Activated CD8-positive, alpha-beta memory T cell treated with anti-CD3 and anti-CD28 coated beads, Interleukin-2, amount 50 U/mL, for 1 hour (primary cell): ENCODE data around the gene MITF.

ENCODE experiments used
- DNase-seq: peaks from one replicate; pipeline ENCODE4 v3.0.0-alpha.2; 2020; ENCODE audit errors: extremely low read depth

MITF gene, protein sequence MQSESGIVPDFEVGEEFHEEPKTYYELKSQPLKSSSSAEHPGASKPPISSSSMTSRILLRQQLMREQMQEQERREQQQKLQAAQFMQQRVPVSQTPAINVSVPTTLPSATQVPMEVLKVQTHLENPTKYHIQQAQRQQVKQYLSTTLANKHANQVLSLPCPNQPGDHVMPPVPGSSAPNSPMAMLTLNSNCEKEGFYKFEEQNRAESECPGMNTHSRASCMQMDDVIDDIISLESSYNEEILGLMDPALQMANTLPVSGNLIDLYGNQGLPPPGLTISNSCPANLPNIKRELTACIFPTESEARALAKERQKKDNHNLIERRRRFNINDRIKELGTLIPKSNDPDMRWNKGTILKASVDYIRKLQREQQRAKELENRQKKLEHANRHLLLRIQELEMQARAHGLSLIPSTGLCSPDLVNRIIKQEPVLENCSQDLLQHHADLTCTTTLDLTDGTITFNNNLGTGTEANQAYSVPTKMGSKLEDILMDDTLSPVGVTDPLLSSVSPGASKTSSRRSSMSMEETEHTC

DNA sequence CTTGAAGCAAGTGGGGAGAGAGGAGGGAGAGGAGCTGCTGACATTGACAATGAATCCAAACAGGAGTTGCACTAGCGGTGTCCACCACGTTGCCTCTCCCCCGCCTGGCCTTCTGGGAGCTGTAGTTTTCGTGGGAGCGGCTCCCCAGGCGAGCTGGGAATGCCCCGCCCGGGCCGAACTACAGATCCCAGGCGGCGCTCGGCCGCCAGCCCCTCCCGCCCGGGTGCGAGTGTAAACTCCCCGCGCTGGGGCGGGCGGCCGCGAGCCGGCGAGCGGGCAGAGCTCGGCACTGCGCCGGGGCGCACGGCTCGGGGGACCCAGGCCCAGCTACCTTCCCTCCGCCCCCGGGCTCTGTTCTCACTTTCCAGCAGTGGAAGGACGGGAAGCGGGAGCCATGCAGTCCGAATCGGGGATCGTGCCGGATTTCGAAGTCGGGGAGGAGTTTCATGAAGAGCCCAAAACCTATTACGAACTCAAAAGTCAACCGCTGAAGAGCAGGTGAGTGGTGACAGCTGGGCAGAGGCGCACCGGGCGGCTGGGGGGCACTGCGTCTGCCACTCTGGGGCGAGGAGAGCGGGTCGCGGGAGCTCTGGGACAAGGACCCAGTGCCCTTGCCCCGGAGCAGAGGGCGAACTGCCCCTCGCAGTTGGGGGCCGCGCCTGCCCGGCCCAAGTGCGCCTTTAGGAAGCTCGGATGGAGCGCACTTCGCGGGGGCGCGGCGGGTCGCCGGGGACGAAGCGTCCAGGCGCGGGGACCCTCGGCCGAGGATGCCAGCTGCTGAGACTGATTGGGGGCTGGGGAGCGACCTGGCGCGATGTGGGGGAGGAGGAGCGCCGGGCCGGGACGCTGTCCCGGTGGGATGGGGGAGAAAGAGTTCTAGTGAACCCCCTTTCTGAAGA is at the start of gene MITF:
MITF (plus strand) TSS at position 261 of the 899 bp plus-strand sequence; CDS start at position 395, 134 bp downstream.
- DNase-seq, result no peak

DNA sequence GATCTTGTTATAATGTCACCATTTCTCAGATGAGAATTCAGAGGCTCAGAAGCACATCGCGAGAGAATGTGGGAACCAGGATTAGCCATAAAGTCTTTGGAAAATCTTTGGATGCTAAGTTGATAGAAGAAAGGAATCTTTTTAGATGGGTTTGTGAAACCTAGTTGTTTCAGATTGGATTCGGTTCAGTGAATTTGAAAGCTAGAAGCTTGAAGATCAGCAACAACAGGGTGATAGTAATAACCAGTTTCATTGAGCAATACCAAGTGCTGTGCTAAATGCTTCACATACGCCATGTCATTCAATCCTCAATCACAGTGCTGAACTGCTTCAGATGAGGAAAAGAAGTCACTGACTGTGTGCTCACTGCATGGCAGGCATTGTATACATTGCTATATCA is 47.4 kb upstream of the MITF start:
- no peak for DNase-seq

DNA sequence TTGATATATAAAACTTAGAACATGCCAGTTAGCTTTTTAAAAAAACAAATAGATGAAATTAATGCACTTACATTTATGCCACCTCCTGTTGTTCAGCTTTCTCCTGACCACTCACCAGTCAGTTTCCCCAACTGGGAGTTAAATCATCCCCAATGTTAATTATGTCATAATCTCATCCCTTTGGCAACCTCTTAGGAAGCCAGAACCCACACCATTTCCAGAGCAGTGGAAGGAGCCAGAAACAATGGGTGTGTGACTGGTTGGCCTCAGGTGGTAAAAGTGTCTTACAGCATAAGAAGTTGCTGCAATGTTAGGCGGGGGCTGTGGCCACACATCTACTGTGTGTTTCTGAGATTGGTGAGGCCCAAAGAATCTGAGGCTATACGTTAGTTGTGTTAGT is 46.5 kb upstream of the MITF start:
- DNase-seq, result no peak

DNA sequence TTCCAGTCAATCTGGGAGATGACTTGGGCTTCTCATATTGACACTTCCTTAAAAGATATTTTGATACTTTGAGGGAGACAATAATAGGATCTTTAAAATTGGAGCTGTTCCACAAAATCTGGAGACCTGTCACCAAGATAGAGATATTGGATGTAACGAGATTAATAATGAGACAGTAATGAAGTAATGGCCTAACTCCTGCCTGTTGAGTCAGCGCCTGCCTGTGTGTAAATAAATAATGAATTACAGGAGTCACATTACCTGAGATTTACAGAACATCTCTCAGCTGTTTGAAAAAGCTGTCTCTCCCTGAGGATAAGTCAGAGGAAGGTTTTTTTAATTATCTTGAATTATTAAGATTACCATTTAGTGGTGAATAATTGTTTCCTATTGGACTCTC is 43.8 kb upstream of the MITF start:
- DNase-seq, result no peak

DNA sequence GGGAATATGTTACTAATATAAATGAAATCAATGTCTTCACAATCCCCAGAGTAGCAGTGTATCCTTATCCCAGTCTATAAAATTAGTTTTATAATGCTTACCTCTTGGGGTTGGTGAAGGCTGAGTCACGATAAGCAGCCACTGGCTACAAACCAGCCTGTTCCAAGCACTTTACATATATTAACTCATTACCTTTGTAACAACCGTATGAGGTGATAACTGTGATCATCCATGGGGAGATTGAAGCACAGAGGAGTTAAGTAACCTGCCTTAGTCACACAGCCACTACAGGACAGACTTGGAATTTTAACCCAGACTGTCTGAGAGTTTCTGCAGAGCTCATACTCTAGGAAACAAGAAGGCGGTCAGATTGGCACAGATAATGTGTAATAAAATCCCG is 43.3 kb upstream of the MITF start:
- DNase-seq, result no peak

DNA sequence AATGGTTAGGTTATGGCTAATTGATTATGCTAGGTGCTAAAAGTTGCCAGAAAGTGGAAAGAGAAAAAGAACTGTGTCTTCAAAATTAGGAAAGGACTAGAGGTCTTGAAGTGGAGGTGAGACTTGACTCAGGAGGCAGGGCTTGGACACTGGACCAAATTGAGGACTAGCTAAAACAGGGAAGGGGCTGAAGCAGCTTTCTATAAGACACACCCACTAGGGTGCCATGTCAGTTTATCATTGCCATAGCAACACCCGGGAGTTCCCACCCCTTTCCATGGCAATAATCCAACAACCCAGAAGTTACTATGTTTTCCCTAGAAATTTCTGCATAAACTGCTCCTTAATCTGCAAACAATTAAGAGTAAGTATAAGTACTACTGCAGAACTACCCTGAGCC is 42.9 kb upstream of the MITF start:
- DNase-seq, result no peak

DNA sequence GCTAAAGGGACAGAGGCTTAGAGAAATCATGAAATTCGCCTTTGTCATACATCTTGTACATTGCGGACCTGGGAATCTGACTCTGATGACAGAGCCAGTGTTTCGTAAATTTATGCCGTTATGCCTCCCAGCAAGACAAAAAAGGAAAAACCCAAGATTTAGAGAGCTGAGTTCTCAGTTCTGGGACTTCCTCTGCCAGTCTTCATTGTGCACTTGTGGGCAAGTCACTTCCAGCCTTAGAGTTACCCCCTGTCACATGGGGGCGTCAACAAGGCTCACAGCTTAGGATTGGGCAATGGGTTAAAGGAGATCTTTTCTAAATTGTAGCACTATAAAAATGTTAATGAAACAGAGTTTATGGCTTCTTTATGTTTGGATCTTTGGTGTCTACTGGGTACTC is 41.9 kb upstream of the MITF start:
- no peak for DNase-seq

DNA sequence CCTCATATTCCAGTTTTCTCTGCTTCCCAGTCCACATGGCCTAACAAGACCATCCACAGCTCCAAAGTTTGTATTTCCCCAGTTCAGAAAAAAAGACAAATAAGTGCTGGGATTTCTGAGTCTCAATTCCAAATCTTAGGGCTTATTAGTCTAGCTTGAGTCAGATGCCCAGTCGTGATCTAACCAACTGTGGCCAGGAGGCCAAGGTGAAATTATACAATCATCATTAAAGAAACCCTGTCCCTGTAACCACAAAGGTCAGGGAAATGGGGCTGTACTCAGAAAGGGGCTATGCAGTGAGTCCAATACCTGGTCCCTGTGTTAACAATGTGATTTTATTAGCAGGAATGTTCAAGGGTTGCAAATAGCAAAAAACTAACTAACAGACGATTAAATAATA is 40.5 kb upstream of the MITF start:
- no peak for DNase-seq

DNA sequence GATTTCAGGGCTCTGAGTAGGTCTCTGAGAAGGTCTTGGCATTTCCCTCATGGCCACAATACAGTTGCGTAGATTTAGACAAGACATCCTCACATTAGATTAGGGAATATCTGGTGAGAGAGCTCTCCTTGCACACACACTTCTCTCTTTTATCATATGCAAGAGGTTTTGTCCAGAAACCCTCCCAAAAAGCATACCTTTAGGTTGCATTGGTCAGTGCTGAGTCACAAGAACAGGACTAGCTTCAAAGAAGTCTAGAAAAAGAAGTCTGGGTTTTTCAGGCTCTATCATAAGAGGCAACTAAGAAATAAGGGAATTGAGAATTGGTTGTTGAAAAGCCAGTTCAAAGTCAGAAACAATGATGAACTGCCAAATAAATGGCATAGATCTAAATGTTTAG is 40.1 kb upstream of the MITF start:
- DNase-seq, result no peak

DNA sequence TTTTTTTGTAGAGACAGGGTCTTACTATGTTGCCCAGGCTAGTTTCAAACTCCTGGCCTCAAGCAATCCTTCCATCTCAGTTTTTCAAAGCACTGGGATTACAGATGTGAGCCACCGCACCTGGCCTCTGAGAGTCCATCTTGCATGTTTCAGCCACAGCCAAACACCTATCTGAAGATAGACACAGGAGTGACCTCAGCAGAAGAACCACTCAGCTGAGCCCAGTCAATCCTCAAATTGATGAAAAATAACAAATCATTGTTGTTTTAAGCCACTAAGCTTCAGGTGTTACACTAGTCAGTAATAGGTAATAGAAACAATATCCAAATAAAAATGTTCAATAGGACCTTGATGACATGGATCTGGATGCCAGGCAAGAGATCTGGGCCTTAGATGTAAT is 38.3 kb upstream of the MITF start:
- no peak for DNase-seq

DNA sequence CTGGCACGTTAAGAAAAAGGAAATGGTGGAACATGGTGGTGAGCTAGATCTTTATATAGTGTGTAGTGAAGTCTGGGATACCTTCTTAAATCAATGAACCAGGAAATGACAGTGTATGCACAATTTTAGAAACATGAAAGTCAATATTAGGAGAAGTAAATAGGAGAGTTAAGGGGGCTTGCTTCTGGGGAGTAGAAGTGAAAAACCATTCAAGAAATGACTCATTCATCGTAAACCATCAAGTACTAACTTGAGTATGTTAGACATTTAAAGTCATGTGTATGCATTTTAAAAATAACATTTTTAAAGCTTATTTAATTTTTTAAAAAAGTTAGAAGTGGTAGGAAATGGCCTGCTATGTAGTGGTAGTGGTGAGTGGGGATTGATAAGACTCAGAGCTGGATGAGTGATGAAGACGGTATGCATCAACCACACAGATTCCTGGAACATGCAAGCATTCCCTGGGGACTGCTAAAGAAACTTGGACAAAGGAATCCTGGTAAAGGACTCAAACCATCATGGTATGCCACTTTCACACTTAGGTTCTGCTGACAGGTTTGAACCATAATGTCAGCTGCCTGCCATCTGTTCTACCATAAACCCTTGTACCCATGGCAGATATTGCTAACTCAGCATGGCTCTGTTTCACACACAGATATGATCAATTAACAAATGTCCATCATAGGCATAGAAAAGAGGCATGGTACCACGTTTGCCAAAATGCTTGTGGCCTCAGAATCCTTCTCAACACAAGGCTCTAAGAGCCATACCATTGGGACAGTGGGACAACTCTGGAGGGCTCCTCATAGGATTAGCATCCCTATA is 28.9 kb upstream of the MITF start:
- no peak for DNase-seq

DNA sequence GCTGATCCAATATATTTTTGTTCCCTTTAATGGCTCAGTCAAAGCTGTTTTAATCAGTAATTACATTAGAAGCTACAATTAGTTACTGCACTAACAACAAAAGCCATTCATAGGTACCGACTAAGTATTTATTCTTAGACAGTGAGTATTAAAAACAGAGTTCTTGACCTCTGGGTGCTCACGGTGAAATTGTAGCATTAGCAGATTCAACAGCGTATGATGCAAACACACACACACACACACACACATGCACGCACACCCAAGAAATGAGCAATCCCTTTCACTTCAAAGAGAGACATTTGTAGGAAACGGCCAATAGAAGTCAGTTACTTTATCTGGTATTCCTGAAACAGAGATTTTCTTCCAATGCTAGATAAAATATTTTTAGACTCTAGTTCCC is 27.0 kb upstream of the MITF start:
- no peak for DNase-seq

DNA sequence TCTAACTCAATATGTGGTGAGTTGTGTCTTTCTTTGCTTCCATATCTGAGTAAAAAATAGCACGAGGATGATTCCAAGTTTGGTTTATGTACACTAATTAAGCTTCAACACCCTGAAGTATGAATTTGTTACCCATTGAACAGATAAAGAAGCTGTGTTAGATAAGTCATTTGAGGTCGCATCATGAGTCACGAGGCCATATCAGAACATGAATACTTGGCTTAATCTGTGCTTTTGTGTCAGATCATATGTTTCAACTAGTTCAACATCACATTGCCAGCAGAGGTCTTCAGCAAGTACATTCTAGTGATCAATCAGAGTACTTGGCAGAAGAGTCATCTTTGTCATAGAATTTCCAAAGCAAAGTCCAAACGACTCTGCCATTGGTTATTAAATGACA is 26.3 kb upstream of the MITF start:
- DNase-seq, result no peak

DNA sequence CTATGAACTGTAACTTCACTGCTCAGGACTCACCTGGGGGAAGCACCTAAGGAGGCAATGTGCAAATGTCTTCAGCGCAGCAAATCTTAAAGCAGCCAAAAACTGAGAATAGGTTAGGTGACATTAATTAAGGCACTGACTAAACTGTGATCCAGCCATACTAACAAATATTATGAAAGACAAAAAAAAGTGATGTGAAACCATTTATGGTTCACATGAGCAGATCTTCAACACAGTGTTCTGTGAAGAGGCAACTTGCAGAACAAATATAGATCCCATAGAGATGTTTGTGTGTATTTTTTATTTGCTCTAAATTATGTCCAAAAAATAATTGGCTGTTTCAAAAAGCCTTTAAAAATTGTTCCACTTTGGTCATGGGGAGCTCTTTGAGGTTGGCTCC is 24.1 kb upstream of the MITF start:
- DNase-seq, result no peak

DNA sequence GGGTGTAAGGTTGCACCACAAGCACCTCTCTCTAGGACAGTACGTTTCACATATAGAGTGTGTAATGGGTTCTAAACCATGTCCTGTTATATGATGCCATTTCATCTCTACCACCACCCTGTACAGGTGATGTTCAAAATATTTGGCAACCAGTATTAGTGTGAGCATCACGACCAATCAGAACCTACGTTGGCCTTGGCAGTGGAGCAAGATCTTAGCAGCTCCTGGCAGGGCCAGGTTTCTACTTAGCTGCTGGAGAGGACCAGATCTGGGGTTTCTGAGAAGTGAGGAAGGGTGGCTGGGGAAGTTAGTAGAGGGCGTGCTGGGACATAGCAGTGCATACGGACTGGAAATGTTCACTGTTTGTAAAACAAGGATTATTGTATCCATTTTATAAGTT is 23.1 kb upstream of the MITF start:
- no peak for DNase-seq

DNA sequence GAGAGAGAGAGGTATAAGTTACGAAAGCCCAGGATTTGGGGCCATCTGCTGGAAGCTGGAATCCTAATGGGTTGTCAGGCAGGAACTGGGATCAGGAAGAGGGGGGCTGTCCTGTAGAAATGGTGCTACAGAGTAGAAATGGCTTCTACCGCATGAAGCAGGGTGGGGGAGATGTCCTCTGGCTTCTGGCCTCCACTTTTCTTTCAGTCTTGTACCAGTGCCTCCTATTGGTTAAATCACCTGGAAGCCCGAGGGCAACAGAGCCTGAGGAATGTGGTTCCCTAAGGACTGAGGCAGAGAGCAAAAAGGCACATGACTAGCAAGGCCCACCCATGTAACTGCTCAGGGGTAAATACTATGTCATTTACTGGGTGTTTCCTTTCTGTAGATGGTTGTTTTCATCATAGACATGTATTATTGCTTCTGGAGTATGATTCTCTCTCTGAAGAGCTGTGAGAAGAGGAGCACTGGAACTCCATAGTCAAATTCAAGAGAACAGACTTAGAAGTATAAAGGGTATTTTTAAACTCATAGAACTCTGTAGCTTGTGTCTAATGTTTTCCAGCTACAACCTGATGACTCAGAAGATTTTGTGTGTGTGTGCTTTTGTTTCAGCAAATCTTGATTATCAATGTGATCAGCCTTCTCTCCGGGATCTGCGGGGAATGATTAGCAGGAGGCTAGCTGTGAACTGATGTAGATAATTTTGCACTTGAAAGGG is 20.2 kb upstream of the MITF start:
- no peak for DNase-seq

DNA sequence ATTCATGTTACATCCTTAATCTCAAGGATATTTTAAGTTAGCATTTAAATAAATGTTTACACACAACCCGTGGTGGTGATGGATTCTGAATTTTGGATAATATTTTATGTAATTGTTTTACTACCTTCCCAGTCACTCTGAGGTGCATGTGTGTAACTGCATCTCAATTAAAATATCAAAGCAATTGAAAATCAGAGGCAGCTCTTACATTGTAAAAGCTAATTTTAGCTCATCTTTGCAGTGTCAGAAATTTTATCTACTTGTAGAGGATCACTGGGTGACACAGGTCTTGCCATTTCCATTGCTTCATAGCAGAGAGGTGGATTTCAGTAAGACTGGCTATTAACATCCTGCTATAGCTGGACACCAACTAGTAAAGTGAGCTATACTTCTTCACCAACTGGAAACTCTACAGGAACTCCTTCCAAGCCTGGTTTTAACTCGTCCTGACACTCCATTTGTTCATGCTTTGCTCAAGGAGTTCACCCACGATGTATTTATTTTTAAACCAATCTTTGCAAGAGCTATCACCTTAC is 19.6 kb upstream of the MITF start:
- no peak for DNase-seq

DNA sequence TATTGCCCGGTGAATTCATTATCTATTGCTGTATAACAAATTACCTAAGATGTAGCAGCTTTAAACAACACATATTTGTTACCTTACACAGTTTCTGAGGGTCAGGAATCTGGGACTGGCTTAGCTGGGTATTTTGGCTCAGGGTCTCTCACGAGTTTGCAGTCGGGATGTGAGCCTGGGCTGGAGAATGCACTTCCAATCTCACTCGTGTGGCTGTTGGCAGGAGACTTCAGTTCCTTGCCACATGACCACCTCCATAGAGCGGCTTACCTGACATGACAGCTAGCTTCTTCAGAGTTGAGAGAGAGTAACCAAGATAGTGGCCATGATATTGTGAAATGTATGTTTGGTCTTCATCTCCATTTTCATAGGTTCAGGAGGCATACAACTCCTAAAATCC is 18.4 kb upstream of the MITF start:
- DNase-seq, result no peak

DNA sequence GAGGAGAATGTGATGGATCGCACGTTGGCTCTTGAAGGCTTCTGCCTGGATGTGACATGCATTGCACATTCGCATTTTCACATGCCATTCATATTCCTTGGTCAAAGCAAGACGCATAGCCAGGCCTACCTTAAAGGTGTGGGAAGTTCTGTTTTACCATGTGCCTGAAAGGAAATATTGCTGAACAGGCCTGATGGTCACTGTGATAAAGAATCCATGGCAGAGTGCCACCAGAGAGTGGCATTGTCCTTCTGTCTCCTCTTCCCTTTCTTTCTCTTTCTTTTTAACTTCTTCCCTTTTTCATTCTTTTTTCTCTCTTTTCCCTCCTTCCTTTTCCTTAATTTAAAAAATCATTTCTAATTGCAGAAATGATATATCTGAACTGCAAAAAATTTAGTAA is 15.9 kb upstream of the MITF start:
- no peak for DNase-seq

DNA sequence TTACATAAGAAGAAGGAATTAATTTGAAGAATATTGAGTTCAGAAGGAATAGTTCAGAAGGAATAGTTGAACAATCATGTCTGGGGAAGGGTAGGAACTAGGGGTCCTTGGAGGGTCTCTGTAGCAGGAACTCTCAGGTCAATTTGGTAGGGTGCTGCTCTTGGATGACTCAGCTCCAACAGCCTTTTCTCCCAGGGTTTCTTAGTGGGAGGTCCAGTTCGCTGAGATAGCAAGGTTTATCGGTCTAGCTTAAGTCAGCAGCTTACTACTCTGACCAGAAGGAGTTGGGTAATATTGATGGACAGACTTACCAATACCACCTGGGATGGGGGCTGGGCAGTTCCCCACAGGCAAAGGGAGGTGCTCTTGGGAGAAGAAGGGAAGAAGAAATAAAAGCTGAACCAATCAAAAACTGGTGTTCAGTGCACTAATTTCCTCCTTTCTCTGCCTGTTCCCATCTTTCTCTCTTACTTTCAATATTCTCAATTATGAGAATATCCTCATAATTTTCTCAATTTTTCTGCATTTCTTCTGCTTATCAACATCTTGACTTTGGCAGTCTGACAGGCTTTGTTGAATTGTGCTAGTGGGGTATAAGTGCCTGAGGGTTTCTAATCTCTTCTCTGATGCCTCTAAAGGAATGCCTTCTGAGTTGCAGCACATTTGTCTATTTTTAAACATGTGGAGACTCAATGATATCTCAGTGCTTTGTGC is 14.4 kb upstream of the MITF start:
- no peak for DNase-seq
